B cell (primary cell): Measurements from ENCODE around the gene FAIM2. TPM values are rescaled to one million over a fixed set of nuclear protein-coding genes. Genes with fewer than 3 reads are reported as not detected.

Source experiments
- ATAC-seq: fragments of 200-7000 bp; cut with Tn5 transposase; one replicate; pipeline ENCODE4 v1.10.0; 2021; ENCODE audit warnings: low read depth, mild to moderate bottlenecking, moderate number of reproducible peaks, moderate library complexity
- CTCF ChIA-PET: fragments of 350-600 bp; sonication (Branson Sonifier 250); formaldehyde crosslinking; loops from one replicate; lab custom pipeline; 2021; ENCODE audit warnings: antibody characterized with exemption, inconsistent platforms; lab: Charles Lee
- POLR2A ChIA-PET: fragments of 350-600 bp; sonication (Branson Sonifier 250); formaldehyde crosslinking; loops from one replicate; lab custom pipeline; 2021; ENCODE audit warnings: antibody characterized with exemption; lab: Charles Lee
- DNase-seq: peaks from one replicate; pipeline ENCODE4 v3.0.0; 2013
- H2AFZ ChIP-seq: 2 replicates; pipeline ENCODE4 v1.6.1; 2012; ENCODE audit warnings: mild to moderate bottlenecking, low read depth, low read length; ENCODE audit not compliant: insufficient read depth, poor library complexity, severe bottlenecking
- H3K27ac ChIP-seq, 2 donors: 1 replicate in 1 of 2; 2 replicates in 1 of 2; pipeline ENCODE4 v1.5.1; 2012 to 2013; ENCODE audit warnings: low read length in 2 of 2, mild to moderate bottlenecking in 2 of 2, moderate library complexity in 1 of 2
- H3K27me3 ChIP-seq, 4 experiments: fragments of 200-600 bp in 1 of 4; sonication (generic) in 1 of 4; replicated peaks in 1 of 4; 1 replicate in 2 of 4; 2 replicates in 2 of 4; pipeline versions ENCODE4 v1.6.1 to v1.7.0; 2013 to 2016; ENCODE audit warnings: low read length in 3 of 4, mild to moderate bottlenecking in 2 of 4, mixed read lengths in 1 of 4, moderate library complexity in 1 of 4; ENCODE audit not compliant: insufficient read depth in 4 of 4, control insufficient read depth in 3 of 4; ENCODE audit errors: control extremely low read depth in 1 of 4
- H3K36me3 ChIP-seq, 2 experiments: replicated peaks in 1 of 2; 1 replicate in 1 of 2; 2 replicates in 1 of 2; pipeline versions ENCODE4 v1.6.1 to v1.7.1; 2013; ENCODE audit warnings: low read length in 1 of 2; ENCODE audit not compliant: insufficient read depth in 2 of 2, control insufficient read depth in 1 of 2; ENCODE audit errors: control extremely low read depth in 1 of 2, extremely low read depth in 1 of 2
- H3K4me1 ChIP-seq, 2 donors: fragments of 200-600 bp in 1 of 2; sonication (generic) in 1 of 2; 1 replicate in 1 of 2; 2 replicates in 1 of 2; pipeline versions ENCODE4 v1.5.1 to v1.6.1; 2013 to 2017; ENCODE audit warnings: low read length in 2 of 2; ENCODE audit not compliant: control insufficient read depth in 2 of 2, insufficient read depth in 2 of 2
- H3K4me2 ChIP-seq: replicated peaks from 2 replicates; pipeline ENCODE3; 2012; ENCODE audit warnings: mild to moderate bottlenecking, low read depth, low read length; ENCODE audit not compliant: poor library complexity, severe bottlenecking
- H3K4me3 ChIP-seq, 5 experiments: fragments of 200-600 bp in 1 of 5; sonication (generic) in 1 of 5; 1 replicate in 3 of 5; 2 replicates in 2 of 5; pipeline versions ENCODE4 v1.5.1 to v1.7.0; 2011 to 2016; ENCODE audit warnings: low read length in 4 of 5, mild to moderate bottlenecking in 4 of 5, low read depth in 2 of 5, control low read depth in 1 of 5, moderate library complexity in 1 of 5; ENCODE audit not compliant: insufficient read depth in 1 of 5; ENCODE audit errors: control extremely low read depth in 1 of 5, extremely low read depth in 1 of 5
- H3K79me2 ChIP-seq: fragments of 200-600 bp; sonication (generic); one replicate; pipeline ENCODE4 v1.6.0; 2016; ENCODE audit warnings: low read length; ENCODE audit not compliant: control insufficient read depth, insufficient read depth
- H3K9ac ChIP-seq: fragments of 200-600 bp; sonication (generic); 2 replicates; pipeline ENCODE4 v1.6.1; 2017; ENCODE audit warnings: mild to moderate bottlenecking, low read length, moderate library complexity
- H3K9me3 ChIP-seq, 3 donors: one replicate each; pipeline versions ENCODE4 v1.6.1 to v1.7.1; 2013; ENCODE audit warnings: low read length in 2 of 3; ENCODE audit not compliant: control insufficient read depth in 2 of 3, insufficient read depth in 1 of 3; ENCODE audit errors: control extremely low read depth in 1 of 3
- H4K20me1 ChIP-seq: 2 replicates; pipeline ENCODE4 v1.6.0; 2012; ENCODE audit warnings: mild to moderate bottlenecking, low read length; ENCODE audit not compliant: insufficient read depth, control insufficient read depth, poor library complexity, severe bottlenecking
- H3K27ac Mint-ChIP-seq: one replicate; pipeline ENCODE4 v1.8.0; 2021; ENCODE audit warnings: mixed read lengths
- H3K27me3 Mint-ChIP-seq: one replicate; pipeline ENCODE4 v1.8.0; 2021; ENCODE audit warnings: mixed read lengths
- H3K4me1 Mint-ChIP-seq: one replicate; pipeline ENCODE4 v1.8.0; 2021; ENCODE audit warnings: mixed read lengths
- H3K4me3 Mint-ChIP-seq: one replicate; pipeline ENCODE4 v1.8.0; 2021; ENCODE audit warnings: mixed read lengths
- H3K9me3 Mint-ChIP-seq: one replicate; pipeline ENCODE4 v1.8.0; 2022; ENCODE audit warnings: mixed read lengths; ENCODE audit not compliant: insufficient read depth
- EZH2 ChIP-seq: IDR thresholded peaks from 2 replicates; pipeline ENCODE4 v1.6.1; 2012; ENCODE audit warnings: borderline replicate concordance, low read depth, mild to moderate bottlenecking, moderate library complexity, low read length; ENCODE audit not compliant: insufficient read depth, poor library complexity, severe bottlenecking
- WGBS: methylation state at CpG from one replicate; pipeline ENCODE4 v1.1.5; 2013; ENCODE audit warnings: missing lambda C conversion rate; ENCODE audit not compliant: insufficient coverage; 5-methylcytosine and 5-hydroxymethylcytosine counted together
- intact Hi-C: fragments of 100-400 bp; cut with micrococcal nuclease; formaldehyde crosslinking; loops from one replicate; pipeline ENCODE4 v1.10.0; 2022
- polyA plus RNA-seq: library from polyadenylated mRNA; depleted of rRNA; stranded (reverse); fragments of >200 nt; gene quantifications from 2 replicates; pipeline ENCODE4 v1.2.3, GENCODE V29; 2012
- total RNA-seq, 2 donors: library from RNA; stranded (reverse); fragments of 120-200 nt in 1 of 2; gene quantifications; 1 replicate in 1 of 2; 2 replicates in 1 of 2; pipeline versions ENCODE4 v1.2.3 to v1.2.4, GENCODE V29; 2013 to 2022
- TF ChIP-seq, protein P1 (sequence below): fragments of 200-600 bp; IDR thresholded peaks from one replicate; pipeline ENCODE4 v1.8.0; 2022; ENCODE audit warnings: antibody characterized with exemption, mild to moderate bottlenecking

FAIM2 gene
- total and polyA plus RNA-seq, 2 donors (not counting 1 experiment from before 2014, with no cell fraction given) = not detected

DNA sequence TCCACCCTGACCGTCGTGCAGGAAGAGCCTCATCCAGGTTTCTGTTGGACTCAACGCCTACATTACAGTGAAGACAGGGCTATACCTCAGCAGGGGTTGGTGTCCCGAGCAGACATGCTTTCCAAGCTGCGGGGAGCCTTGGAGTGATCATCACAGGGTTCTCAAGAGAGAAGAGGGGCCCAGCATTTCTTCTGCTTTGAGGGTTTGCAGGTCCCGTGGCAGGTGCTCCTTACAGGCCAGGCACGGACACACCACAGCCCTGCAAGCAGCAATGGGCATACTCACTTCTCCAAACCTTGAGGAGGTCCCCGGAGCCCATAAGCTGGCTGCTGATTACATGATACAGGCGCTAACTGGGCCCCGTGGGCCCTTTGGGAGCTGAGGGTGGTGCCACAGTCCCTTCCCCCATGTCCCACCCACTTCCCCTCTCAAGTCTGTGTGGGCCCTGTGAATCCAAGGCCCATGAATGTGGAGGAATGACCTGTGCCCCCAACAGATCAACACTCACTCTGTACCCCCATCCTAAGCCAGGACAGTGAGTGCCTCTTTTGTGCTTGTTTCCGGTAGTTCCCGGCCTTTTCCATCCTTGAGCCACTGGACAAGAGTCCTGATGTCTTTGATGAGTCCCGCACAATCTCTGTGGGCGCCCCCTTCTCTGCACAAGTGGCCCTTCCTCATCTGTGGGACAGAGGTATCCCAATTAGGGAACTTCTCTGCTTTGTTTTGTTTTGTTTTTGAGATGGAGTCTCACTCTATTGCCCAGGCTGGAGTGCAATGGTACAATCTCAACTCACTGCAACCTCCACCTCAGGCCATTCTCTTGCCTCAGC is 47.9 kb upstream of the FAIM2 start:
- H3K9me3 Mint-ChIP-seq = no peaks in the 10 kb centered on the region
- DNase-seq = no peak
- H2AFZ ChIP-seq = no peak overlapping the region
- H3K4me2 ChIP-seq = no peak overlapping the region
- ChIA-PET POLR2A (no interaction called here), CTCF (no interaction called here)
- 52% methylated on average over 10 of the region's 14 CpGs for WGBS
- no peaks in the 10 kb centered on the region for H3K9me3 ChIP-seq
- H3K4me1 Mint-ChIP-seq = peaks cover 2% of the 10 kb centered on the region
- peaks cover 28% of the 10 kb centered on the region for H3K27me3 Mint-ChIP-seq
- no peak overlapping the region for H3K4me3 Mint-ChIP-seq
- intact Hi-C loops = no loop called here
- H3K27ac Mint-ChIP-seq = no peak overlapping the region
- no peaks in the 10 kb centered on the region for H3K36me3 ChIP-seq
- H3K4me3 ChIP-seq = no peak overlapping the region
- no peak overlapping the region for H3K9ac ChIP-seq
- TF ChIP-seq, protein P1, sequence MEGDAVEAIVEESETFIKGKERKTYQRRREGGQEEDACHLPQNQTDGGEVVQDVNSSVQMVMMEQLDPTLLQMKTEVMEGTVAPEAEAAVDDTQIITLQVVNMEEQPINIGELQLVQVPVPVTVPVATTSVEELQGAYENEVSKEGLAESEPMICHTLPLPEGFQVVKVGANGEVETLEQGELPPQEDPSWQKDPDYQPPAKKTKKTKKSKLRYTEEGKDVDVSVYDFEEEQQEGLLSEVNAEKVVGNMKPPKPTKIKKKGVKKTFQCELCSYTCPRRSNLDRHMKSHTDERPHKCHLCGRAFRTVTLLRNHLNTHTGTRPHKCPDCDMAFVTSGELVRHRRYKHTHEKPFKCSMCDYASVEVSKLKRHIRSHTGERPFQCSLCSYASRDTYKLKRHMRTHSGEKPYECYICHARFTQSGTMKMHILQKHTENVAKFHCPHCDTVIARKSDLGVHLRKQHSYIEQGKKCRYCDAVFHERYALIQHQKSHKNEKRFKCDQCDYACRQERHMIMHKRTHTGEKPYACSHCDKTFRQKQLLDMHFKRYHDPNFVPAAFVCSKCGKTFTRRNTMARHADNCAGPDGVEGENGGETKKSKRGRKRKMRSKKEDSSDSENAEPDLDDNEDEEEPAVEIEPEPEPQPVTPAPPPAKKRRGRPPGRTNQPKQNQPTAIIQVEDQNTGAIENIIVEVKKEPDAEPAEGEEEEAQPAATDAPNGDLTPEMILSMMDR = no peak
- TF ChIP-seq EZH2 = no peak
- peaks cover 0 to 8% of the 10 kb centered on the region in 2 donors for H3K4me1 ChIP-seq
- peaks cover 0 to 48% (median 14%) of the 10 kb centered on the region in 4 experiments for H3K27me3 ChIP-seq
- H3K27ac ChIP-seq = no peak overlapping the region
- no peak for ATAC-seq
- no peaks in the 10 kb centered on the region for H4K20me1 ChIP-seq
- H3K79me2 ChIP-seq = no peaks in the 10 kb centered on the region
